Thyroid gland (tissue), 4 donors: ENCODE measurements around the gene SLC49A4.

ENCODE experiments used
- CTCF ChIP-seq, 6 experiments: fragments of 200-600 bp in 3 of 6; fragments of 450-650 bp in 3 of 6; sonication (generic) in 3 of 6; IDR thresholded peaks; one replicate each; pipeline ENCODE4 v1.5.1; 2016 to 2019; ENCODE audit warnings: antibody characterized with exemption in 6 of 6, mild to moderate bottlenecking in 2 of 6, inconsistent platforms in 1 of 6, moderate library complexity in 1 of 6
- POLR2A ChIP-seq, 2 donors: fragments of 450-650 bp; IDR thresholded peaks; one replicate each; pipeline ENCODE4 v1.6.1; 2017; ENCODE audit warnings: antibody characterized with exemption in 2 of 2, mild to moderate bottlenecking in 2 of 2, moderate library complexity in 1 of 2

GRCh38 chr3:122816587-122816986, 21.7 kb downstream of the SLC49A4 start:
- TF ChIP-seq CTCF (IDR thresholded peaks at IDR 0.05) (no peak), POLR2A (IDR thresholded peaks at IDR 0.05) (no peak)
